AG10803 (cell line): Measurements from ENCODE around the gene CCT8L2.
"Not testable (repeated sequence)": the region's sequence is repeated elsewhere in the genome, so short reads cannot be mapped to it uniquely, and the experiment has no call there.

Source experiments
- DNase-seq: peaks from one replicate; pipeline ENCODE4 v3.0.0; 2010; ENCODE audit warnings: low read depth
- H3K4me3 ChIP-seq: 2 replicates; pipeline ENCODE4 v1.5.1; 2011; ENCODE audit warnings: mild to moderate bottlenecking, low read length, control low read depth
- CTCF ChIP-seq: conservative IDR thresholded peaks from 2 replicates; pipeline ENCODE4 v1.5.1; 2011; ENCODE audit warnings: mild to moderate bottlenecking, low read length, control low read depth, inconsistent platforms

CCT8L2 gene

GRCh38 chr22:16603448-16603768, 10.8 kb upstream of the CCT8L2 start:
- H3K4me3 ChIP-seq: peak overlapping the region; percentile 9; the same call in 1 of the 2 replicates
- no peak for DNase-seq
- TF ChIP-seq CTCF: no peak

- not testable (repeated sequence) for DNase-seq
- H3K4me3 ChIP-seq: peak overlapping the region; percentile 31
These were observed 10.3 kb upstream of the CCT8L2 start for GRCh38 chr22:16602728-16603447.

- H3K4me3 ChIP-seq: peak overlapping the region; percentile 31
These were observed 9.7 kb upstream of the CCT8L2 start for GRCh38 chr22:16602224-16602727.

GRCh38 chr22:16601437-16602223, 9.0 kb upstream of the CCT8L2 start:
- H3K4me3 ChIP-seq: peak overlapping the region; percentile 26

More at GRCh38 chr22:16602224-16602727, 9.7 kb upstream of the CCT8L2 start:
- not testable (repeated sequence) for DNase-seq

GRCh38 chr22:16600644-16601436, 8.2 kb upstream of the CCT8L2 start:
- H3K4me3 ChIP-seq: peak overlapping the region; percentile 29
- peak; percentile 51 for DNase-seq

More at GRCh38 chr22:16601437-16602223, 9.0 kb upstream of the CCT8L2 start:
- no peak for DNase-seq
- no peak for TF ChIP-seq CTCF

GRCh38 chr22:16599648-16600047, 7.0 kb upstream of the CCT8L2 start:
- not testable (repeated sequence) for H3K4me3 ChIP-seq, DNase-seq

GRCh38 chr22:16595251-16595650, 2.6 kb upstream of the CCT8L2 start:
- not testable (repeated sequence) for DNase-seq

GRCh38 chr22:16594026-16594425, 1.4 kb upstream of the CCT8L2 start:
- H3K4me3 ChIP-seq: no peak overlapping the region
- no peak for DNase-seq
- TF ChIP-seq CTCF: no peak

More at GRCh38 chr22:16595251-16595650, 2.6 kb upstream of the CCT8L2 start:
- not testable (repeated sequence) for H3K4me3 ChIP-seq

GRCh38 chr22:16592231-16592630, 379 bp downstream of the CCT8L2 start:
- not testable (repeated sequence) for DNase-seq, H3K4me3 ChIP-seq

- not testable (repeated sequence) for H3K4me3 ChIP-seq, DNase-seq
These were observed 1.5 kb downstream of the CCT8L2 start for GRCh38 chr22:16591136-16591535.
